Stimulated activated CD8-positive, alpha-beta memory T cell treated with anti-CD3 and anti-CD28 coated beads, Interleukin-15, amount 100 ng/mL, for 48 hours (primary cell): Measurements from ENCODE around the gene DHRS4L2.
A peak's percentile ranks its signal among the peaks of the same experiment; 100 is the strongest.
"Not testable (repeated sequence)": the region's sequence is repeated elsewhere in the genome, so short reads cannot be mapped to it uniquely, and the experiment has no call there.

ENCODE experiments used
- DNase-seq, 2 donors: peaks; one replicate each; pipeline ENCODE4 v3.0.0-alpha.2; 2020; ENCODE audit warnings: low read depth in 2 of 2

The DHRS4L2 gene

GRCh38 chr14:23988607-23989363 is at the start of gene DHRS4L2:
Gene DHRS4L2 (plus strand): TSS chr14:23988929. CDS start chr14:23988948, 19 bp downstream.
- peak; percentile 79 to 81 for DNase-seq

DNA sequence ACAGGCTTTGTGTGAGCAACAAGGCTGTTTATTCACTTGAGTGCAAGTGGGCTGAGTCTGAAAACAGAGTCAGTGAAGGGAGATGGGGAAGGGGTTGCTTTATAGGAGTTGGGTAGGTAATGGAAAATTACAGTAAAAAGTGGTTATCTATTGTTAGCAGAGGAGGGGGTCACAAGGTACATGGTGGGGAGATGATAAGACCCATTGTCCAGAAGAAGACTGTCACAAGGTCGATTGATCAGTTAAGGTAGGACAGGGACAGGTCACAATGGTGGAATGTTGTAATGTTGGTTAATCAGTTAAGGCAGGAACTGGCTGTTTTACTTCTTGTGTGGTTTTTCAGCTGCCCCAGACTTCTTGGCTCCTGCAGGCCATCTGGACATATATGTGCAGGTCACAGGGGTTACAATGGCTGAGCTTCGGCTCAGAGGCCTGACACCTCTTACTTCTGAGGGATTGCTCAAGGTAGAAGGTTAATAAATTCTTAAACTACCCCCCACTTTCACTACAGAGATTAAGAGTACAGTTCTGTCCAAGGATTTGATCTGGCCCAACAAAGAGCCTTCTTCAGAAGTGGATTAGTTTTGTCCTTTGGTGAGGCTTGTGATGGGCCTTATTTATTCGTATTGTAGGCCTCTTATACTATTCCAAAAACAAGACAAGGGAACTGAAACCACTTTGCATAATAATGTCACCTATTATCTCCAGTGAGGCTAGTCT is 49.0 kb upstream of the DHRS4L2 start:
- DNase-seq, result no peak

DNA sequence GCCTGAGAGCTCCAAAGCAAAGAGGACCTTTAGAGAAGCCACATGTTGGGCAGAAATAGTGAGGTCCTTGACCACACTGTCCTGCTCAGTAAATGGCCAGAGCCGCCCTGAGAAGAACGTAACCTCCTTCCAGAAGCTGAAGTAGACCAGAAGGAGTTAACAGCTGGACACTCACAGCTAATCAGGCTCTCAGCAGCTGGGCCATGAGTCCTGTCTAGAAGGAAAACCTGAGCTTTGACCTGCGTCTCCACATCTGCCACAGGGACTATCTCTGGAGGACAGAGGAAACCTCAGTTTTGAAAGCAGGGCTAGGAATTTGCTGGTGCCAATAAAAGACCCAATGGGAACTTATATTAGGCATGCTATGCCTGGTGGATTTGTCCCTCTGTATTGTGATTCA is 47.5 kb upstream of the DHRS4L2 start:
- DNase-seq, result no peak

DNA sequence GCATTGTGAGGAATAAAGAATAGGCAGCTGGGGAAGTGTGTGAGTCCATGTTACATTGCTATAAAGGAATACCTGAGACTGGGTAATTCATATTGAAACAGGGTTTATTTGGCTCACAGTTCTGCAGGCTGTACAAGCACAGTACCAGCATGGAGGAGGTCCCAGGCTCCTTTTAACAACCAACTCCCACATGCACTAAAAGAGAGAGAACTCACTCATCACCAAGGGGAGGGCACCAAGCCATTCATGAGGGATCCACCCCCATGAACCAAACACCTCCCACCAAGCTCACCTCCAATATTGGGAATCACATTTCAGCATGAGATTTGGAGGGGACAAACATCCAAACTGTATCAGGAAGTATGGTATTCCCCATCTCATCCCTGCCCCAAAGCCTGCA is 47.1 kb upstream of the DHRS4L2 start:
- DNase-seq, result no peak

DNA sequence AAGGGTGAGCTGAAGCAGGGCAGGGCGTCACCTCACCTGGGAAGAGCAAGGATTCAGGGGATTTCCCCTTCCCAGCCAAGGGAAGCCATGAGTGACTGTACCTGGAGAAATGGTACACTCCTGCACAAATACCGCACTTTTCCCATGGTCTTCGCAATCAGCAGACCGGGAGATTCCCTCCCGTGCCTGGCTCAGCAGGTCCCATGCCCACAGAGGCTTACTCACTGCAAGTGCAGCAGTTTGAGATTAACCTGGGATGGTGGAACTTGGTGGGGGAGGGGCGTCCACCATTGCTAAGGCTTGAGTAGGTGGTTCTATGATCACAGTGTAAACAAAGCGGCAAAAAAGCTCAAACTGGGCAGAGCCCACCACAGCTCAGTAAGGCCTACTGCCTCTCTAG is 46.1 kb upstream of the DHRS4L2 start:
- DNase-seq, result no peak

DNA sequence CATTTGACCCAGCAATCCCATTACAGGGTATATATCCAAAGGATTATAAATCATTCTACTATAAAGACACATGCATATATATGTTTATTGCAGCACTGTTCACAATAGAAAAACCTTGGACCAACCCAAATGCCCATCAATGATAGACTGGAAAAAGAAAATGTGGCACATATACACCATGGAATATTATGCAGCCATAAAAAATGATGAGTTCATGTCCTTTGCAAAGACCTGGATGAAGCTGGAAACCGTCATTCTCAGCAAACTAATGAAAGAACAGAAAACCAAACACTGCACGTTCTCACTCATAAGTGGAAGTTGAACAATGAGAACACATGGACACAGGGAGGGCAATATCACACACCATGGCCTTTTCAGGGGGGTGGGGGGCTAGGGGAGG is 39.7 kb upstream of the DHRS4L2 start:
- not testable (repeated sequence) for DNase-seq

GRCh38 chr14:23950411-23951135 is 38.2 kb upstream of the DHRS4L2 start:
- DNase-seq, result no peak

DNA sequence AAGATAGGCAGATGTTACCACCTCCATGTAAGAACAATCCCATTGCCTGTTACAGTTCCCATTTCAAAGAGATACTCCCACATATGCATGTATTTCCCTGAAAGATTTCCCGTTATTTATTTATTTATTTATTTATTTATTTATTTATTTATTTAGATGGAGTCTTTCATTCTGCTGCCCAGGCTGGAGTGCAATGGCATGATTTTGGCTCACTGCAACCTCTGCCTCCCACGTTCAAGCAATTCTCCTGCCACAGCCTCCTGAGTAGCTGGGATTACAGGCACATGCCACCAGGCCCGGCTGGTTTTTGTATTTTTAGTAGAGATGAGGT is 37.6 kb upstream of the DHRS4L2 start:
- not testable (repeated sequence) for DNase-seq

GRCh38 chr14:23951590-23952201 is 37.0 kb upstream of the DHRS4L2 start:
- no peak for DNase-seq

GRCh38 chr14:23953116-23953463 is 35.6 kb upstream of the DHRS4L2 start:
- not testable (repeated sequence) for DNase-seq

- DNase-seq, result peak; percentile 63 to 75
These were observed 35.1 kb upstream of the DHRS4L2 start, which contains the start of gene DHRS4 for GRCh38 chr14:23953464-23954278. Gene DHRS4 (plus strand): TSS chr14:23953770. CDS start chr14:23953789, 19 bp downstream.

GRCh38 chr14:23954279-23954614 is 34.5 kb upstream of the DHRS4L2 start:
- DNase-seq, result not testable (repeated sequence)

GRCh38 chr14:23954965-23955364 is 33.8 kb upstream of the DHRS4L2 start:
- not testable (repeated sequence) for DNase-seq

- not testable (repeated sequence) for DNase-seq
These were observed 32.9 kb upstream of the DHRS4L2 start for GRCh38 chr14:23955811-23956210.

DNA sequence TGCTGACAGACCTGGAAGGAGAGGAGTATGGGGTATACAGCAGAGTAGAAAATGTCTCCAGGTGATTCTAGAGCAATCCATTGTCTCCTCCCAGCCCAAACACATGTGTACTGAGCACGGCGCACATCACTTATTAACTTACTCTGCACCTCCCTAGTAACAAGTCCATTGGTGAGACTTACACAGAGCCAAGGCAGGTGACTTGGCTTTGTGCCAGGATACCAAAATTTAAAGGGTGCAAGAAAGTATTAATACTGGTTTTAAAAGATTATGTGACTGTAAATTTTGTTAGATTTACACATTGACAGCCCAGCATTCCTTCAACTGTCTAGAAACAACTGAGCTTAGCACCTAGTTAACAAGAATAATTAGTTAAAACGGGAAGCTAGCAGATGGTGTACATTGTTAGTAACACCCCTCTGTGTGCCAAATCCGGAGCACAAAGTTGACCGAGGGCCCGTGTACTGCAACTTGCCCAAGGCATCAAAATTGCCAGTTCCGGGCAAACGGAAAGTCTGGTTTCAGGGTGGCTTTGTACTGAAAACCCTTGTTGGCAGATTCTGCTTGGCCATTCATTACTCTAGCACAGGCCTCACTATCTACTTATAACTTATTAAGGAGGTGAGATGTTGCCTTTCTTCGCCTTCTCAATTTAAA is 30.7 kb upstream of the DHRS4L2 start:
- not testable (repeated sequence) for DNase-seq

DNA sequence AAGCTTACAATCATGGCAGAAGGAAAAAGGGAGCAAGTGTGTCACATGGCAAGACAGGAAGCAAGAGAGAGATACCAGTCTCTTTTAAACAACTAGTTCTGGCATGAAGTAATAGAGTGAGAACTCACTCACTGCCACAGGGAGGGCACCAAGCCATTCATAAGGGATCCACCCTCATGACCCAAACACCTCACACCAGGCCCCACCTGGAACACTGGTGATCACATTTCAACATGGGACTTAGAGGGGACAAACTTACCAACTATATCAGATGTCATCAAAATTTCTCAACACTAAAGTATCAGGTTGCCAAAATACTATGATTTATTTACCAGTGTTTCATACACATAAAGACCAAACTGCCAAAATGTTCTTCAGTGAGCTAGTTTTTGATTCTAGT is 27.8 kb upstream of the DHRS4L2 start:
- not testable (repeated sequence) for DNase-seq

- DNase-seq, result not testable (repeated sequence)
These were observed 27.0 kb upstream of the DHRS4L2 start for GRCh38 chr14:23961704-23962103.

DNA sequence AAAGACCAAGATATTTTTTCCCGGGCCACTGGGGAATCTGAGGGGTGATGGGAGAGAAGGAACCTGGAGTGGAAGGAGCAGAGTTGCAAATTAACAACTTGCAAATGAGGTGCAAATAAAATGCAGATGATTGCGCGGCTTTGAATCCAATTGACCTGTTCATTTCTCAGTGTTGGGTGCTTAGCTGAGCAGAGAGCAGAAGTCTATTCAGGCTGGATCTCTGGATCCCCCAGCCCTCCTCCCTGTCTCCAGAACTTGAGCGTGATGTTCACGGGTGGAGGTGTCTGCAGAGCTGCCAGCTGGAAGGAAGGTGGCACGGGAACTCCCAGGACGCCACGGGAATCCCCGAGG is 19.6 kb upstream of the DHRS4L2 start:
- DNase-seq, result not testable (repeated sequence)

GRCh38 chr14:23969481-23970282 is 19.0 kb upstream of the DHRS4L2 start:
- DNase-seq, result peak; percentile 33 to 42

DNA sequence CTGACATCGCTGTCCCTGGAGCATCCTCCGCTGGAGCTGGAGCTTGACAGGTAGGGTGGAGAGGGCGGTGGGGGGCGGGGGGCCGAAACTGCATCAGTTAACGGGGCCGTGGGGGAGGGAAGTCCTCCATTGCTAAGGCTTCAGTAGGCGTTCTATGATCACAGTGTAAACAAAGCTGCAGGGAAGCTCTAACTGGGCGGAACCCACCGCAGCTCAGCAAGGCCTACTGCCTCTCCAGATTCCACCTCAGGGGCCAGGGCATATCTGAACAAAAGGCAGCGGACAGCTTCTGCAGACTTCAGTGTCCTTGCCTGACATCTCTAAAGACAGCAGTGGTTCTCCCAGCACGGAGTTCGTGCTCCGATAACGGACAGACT is 18.5 kb upstream of the DHRS4L2 start:
- not testable (repeated sequence) for DNase-seq
